T-helper 2 cell treated with Interferon-gamma antibody and Interleukin-4, amounts not matched to agents 100 ng/mL and 5 ng/mL, for 36 hours (primary cell): Measurements from ENCODE around the gene CCDC24. TPM values are rescaled to one million over a fixed set of nuclear protein-coding genes. Genes with fewer than 3 reads are reported as not detected.

Experiments
- intact Hi-C: fragments of 100-400 bp; cut with micrococcal nuclease; formaldehyde crosslinking; loops from one replicate; pipeline ENCODE4 v1.15.1; 2023
- total RNA-seq: library from RNA; stranded (reverse); gene quantifications from 2 replicates; pipeline ENCODE4 v1.2.3, GENCODE V29; 2022

CCDC24 gene
- total RNA-seq = 0.59 and 0.75 TPM in 2 replicates

DNA sequence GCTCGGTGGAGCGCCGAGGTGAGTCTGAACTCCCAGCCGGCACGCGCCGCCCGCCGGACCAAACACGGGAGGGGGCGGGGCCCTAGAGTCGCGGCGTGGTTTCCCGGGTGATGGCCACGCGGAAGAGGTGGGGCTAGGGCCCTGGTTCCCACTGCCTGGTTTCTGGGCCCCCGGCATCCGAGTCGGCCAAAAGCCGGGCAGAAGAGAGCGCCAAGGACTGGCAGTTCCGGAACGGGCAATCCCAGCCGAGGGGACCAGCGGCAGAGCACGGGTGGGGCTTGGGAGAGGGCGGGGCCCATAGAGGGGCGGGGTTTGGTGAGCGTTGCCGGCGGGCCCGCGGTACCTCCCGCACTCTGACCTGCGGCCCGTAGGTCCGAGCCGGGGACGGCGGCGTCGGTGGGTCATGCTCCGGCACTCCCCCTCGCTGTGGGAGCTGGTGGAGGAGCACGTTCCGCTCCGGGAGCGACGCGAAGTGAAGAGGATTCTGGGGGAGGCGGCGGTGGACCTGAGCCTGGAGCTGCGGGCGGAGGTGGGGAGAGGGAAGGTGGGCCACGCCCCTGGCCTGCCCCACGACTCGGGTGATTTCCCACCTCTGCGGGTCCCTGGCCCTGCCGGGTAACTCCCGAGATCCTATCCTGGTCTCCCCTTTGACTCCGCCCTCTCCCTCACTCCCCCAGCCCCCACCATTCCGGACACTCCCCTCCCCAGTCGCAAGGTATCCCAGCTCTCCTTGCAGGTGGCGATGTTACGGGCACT lies at the start of gene CCDC24:
CCDC24 (plus strand) TSS at position 124 of the 756 bp plus-strand sequence; CDS start at position 404, 280 bp downstream.
- intact Hi-C loops = loop anchor here (1.0 to 2.0 kb wide), 3 partner anchors 17 to 44 kb away; partner anchors contain the start of gene ATP6V0B

DNA sequence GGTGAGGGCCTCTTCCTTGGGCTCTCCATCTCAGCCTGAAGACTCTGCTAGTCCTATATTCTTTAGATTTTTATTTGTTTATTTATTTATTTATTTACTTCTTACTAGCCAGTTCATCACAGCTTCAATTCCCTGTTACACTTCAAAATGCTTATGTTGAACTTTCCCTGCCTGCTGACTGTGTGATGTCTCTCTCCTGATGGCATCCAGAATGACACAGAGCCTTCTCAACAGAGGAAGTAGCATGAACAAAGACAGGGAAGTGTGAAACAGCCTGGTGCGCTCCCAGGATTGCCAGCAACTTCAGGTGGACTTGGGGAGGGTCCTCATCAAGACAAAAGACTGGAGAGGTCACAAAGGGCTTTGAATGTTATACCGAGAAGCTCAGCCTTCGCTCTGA lies 49.0 kb upstream of the CCDC24 start:
- intact Hi-C loops = loop anchor here (10.0 kb wide), 2 partner anchors 92 to 288 kb away; partner anchors contain the start of genes KDM4A and SLC6A9

DNA sequence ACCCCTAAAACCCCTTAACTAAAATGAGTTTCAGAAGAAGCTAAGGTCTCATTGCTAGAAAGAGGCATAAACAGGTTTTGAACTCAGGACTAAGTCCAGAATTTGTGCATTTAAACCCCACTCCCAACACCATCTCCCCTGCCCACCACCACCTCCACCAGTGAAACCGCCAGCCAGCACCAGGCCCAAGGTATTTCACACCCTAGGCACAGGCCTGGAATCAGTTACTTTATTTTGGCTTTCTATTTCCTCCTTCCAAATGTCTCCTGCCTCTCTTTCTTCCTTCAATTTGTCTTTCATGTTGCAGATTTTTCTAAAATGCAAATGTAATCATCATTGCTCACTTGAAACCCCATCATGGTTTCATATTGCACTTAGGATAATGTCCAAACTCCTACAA lies 46.5 kb upstream of the CCDC24 start:
- intact Hi-C loops = loop anchor here (10.0 kb wide), 2 partner anchors 90 to 290 kb away; partner anchors contain the start of genes KDM4A and SLC6A9

DNA sequence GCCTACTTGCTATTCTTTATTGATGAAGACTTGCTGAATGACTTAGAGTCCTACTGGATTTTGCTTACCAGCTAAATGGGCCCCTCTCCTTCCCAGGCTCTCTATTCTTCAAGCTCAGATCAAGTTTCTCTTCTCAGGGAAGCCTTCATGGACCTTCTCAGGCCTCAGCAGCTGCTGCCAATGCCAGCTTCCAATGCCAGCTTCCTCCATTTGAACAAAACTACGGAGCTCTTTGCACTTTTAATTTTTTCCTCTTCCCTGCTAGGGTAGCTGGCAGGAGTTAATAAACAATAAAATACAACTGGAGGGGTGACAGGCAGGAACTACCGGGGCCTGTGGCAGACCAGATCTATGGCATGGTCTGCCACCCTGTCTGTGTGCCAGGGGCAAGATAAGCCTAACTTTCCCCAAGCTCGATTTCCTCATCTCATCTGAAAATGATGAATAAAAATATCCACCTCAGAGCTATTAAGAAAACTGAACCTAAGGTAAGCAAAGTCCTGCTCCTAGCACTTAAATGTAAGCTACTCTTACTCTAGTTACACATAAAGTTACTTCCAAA lies 45.6 kb upstream of the CCDC24 start:
- intact Hi-C loops = loop anchor here (1.0 to 10.0 kb wide), 6 partner anchors 24 to 729 kb away; partner anchors contain the start of genes ARMH1, ATP6V0B, KDM4A and SLC6A9

DNA sequence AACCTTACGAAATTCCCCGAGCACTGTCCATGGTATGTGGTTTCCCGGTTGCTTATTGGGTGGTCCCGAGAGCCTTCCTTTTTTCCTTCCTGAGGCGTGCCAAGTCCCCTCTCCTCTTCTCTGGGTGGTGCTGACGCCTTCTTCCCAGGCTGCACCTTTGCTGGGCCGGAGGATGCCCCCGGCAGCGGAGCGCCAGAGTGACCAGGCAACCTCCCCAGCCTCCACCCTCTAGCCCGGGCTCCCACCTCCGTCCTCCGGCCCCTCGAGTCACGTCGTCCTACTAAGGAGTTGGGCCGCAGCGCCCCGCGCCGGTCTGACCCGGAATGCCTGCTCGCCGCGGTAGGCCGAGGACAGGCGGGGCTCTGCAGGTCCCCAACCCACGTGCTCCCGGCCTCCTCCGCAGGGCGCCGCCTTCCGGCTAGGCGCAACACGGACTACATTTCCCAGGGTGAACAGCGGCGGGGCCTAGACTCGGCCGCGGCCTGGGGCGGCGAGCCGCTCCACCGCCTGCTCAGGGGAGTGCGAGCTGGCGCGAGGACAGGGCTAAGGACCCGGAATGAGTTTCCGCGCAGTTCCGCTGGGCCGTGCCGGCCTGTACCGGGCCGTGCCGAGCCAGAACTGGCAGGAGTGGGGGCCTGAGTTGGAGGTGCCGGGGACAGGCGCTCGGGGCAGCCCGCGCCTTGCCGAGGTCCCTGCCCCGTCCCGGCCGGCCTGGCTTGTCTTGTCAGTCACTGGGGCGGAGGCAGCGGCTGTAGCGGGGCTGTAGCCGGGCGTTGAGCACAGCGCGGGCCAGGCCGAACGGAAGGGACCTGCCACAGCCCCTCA lies 45.0 kb upstream of the CCDC24 start, which contains the start of gene IPO13:
IPO13 (plus strand) TSS at position 715 of the 825 bp plus-strand sequence. CDS start 651 bp downstream, outside the sequence.
- intact Hi-C loops = loop anchor here (1.0 to 10.0 kb wide), 7 partner anchors 23 to 728 kb away; partner anchors contain the start of genes ARMH1, ATP6V0B, CCDC24 and KDM4A

DNA sequence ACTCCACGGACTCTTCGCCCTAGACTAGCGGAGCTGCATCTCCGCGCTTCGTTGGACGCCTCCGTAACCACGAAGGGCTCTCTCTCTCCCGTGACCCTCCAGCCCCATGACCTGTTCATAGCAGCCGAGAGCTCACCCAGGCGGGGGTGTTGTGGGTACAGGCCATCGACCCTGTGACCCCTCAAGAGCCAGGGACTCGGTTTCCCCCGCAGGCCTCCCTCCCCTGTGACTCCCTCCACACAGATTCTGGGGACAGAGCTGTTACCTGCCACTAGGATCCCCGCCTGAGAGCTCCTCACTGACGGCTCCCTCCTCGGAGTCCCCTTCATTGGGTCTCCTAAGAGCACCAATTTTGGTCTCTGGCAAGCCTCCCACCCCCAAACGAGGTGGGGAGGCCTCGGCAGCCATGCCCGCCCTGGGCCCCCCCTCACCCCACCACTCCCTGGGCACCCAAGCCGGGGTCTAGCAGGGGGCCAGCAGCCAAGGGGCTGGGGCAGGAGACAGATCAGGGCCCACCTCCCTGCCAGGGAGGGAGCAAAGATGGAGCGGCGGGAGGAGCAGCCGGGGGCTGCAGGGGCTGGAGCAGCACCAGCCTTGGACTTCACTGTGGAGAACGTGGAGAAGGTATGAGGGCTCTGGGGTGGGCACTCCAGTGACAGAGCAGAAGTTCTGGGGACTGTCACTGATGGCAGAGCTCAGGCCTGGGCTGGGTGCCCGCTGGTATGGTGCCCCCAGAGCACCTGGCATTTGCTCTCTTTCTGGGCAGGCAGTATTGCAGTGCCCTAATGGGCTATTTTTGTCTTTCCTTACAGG lies 44.1 kb upstream of the CCDC24 start:
- intact Hi-C loops = loop anchor here (1.0 to 10.0 kb wide), 3 partner anchors 44 to 292 kb away; partner anchors contain the start of genes CCDC24, KDM4A and SLC6A9

DNA sequence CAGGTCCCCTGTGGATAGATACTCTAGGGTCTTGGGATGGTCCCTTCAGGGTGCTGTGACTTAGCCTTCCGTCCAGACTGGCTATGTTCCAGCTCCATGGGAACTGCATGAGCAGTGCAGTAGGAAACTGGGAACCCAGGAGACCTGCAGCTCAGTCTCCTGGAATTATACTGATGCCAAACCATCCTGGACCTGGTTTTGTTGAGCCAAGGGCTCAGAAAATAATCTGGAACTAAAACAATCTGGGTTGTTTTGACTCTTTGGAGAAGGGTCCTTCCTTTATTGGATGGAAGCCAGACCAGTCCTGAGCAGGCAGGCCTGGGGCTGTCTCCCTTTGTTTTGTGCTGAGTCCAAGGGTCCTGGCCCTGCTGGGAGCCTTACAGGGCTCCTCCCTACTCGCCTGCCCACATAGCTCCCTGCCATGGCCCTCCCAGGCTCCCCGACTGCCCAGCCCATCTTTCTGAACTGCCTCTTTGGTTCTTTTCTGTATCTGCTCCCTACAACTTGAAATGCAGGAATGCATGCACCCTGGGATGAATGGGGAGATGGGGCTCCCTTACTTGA lies 43.4 kb upstream of the CCDC24 start:
- intact Hi-C loops = loop anchor here (1.0 to 10.0 kb wide), 3 partner anchors 43 to 293 kb away; partner anchors contain the start of genes CCDC24, KDM4A and SLC6A9

DNA sequence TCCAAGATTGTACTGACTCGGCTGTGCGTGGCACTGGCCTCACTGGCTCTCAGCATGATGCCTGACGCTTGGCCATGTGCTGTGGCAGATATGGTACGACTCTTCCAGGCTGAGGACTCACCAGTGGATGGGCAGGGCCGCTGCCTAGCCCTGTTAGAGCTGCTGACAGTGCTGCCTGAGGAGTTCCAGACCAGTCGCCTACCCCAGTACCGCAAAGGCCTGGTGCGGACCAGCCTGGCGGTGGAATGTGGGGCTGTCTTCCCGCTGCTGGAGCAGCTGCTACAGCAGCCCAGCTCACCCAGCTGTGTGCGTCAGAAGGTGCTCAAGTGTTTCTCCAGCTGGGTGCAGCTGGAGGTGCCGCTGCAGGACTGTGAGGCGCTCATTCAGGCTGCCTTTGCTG lies 41.7 kb upstream of the CCDC24 start:
- intact Hi-C loops = loop anchor here (10.0 kb wide), 2 partner anchors 85 to 295 kb away; partner anchors contain the start of genes KDM4A and SLC6A9

DNA sequence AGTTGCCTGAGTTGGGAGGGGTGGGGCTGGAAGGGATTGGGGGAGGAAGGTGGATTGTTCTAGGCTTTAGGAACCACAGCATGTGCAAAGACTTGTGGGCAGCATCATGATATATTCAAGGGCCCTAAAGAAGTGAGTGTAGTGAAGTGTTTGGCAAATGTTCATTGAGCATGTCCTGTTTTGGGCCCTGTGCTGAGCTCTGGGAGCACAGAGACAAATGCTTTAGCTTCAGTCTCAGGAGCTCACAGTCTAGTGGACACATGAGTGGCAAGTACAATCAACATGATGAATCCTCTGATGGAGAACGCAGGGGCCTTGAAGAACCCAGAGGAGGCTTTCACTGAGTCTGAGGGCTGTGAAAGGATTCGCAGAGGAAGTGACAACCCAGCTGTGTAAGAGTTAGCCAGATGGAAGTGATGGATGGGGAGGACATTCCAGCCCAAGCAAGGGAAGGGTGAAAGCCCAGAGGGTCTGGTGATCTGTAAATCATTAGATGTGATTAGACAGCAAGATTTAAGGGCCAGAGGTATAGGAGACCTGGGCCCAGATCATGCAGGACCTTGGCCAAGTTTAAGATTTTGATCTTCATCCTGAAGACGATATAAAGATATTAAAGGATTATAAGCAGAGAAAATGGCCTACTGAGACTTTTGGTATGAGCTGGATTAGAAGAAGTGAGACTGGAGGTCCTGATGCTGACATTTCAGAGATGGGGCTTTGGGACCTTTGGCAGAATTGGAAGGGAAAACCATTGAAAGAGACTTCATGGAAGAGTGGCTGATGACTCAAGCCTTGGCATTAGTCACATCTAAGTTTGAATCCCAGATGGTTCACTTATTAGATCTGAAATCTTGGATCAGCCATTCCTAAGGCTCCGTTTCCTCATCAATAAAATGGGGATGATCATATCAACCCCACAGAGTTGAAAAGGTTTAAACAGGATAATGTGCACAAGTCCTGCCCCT lies 40.1 kb upstream of the CCDC24 start:
- intact Hi-C loops = no loop called here

DNA sequence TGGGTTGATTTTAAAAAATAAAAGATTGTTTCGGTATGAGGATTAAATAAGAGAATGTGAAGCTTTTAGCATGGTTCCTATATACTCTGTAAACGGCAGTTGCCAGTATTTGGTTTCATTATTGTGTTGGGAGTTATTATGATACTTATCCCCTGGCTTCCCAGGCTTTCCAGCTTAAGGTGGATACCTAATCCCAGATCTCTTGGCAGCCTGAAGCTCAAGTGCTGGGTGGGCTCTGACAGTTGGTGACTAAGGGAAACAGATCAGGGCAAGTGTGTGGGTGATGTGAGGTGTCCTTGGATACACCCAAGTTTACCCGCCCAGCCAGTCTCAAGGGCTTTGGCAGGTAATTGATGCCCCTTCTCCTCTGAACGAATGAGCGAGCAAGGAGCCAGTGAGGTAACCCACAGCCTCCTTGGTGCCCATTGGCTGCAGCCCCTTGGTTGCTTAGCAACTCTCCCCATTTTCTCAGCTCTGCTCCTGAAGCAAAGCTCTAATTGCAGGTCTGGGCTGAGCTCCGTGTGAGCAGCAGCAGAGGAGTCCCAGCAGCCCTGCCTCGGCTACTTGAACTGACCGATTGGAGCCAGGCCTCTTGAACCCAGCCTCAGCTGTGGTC lies 38.6 kb upstream of the CCDC24 start:
- intact Hi-C loops = no loop called here

DNA sequence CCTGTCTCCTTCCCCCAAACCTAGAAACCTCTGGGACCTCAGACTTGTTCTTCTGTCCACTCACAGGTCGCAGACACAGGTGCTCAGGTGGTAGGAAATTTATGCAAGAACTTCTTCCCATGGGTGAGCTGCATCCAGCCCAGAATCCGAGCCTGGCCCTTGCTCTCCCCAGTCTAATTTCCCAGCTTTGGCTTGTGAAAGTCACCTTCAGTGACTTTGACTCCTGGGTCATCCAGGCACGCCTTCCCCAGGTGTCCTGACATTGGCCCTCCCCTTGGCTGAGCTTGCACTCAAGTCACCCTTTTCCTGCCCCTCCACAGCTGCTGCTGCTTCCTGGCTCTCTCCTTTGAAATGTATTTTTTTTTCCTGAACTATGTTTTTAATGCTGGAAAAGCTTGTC lies 38.0 kb upstream of the CCDC24 start:
- intact Hi-C loops = no loop called here

DNA sequence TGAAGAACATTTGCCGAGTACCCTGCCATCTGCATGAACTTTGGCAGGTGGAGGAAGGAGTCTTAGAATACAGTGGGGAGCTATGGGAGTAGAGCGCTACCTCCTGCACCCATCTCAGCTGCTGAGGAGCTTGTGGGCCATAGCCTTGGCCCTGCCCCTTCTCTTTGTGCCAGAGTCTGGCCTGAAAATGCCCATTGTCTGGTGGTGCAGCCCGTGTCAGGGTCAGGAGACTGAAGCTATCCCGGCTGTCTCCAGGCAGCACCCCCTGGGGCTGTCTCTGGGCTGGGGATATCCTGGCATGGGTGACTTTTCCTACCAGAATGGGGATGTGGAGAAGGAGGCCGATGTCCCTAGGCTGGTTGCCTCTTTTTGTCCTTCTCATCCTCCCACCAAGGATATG lies 37.4 kb upstream of the CCDC24 start:
- intact Hi-C loops = no loop called here

DNA sequence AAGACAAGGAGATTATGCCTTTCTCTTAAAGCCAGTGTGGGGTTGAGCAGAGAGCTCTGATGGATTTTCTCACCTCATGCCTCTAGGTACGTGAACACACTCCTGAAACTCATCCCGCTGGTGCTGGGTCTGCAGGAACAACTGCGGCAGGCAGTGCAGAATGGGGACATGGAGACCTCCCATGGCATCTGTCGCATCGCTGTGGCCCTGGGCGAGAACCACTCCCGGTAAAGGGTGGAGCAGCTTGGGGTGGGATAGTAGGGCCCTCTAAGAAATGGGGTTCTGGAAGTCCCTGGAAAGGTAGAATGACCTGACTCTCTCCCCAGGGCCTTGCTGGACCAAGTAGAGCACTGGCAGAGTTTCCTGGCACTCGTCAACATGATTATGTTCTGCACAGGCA lies 35.2 kb upstream of the CCDC24 start:
- intact Hi-C loops = no loop called here

DNA sequence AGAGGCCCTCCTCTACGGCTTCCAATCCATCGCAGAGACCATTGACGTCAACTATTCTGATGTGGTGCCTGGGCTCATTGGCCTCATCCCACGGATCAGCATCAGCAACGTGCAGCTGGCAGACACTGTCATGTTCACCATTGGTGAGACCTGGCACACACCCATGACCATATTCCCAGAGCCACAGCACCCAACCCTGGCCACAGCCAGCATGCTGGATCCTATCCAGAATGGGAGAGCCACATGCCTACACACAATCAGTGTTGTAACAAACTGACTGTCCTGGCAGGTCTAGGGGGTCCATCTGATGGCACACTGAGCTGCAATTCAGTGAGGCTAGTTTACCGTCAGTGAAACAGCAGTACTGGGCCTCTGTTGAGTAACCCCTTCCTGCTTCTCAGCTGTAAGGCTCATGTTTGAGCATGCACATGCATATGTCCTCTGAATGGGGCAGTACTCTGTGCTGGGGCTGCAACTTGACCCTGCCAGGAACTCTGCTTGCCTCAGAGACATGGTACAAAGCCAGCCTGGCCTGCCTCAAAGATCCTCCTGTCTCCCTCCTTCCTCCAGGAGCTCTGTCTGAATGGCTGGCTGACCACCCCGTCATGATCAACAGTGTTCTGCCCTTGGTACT lies 33.9 kb upstream of the CCDC24 start:
- intact Hi-C loops = no loop called here

DNA sequence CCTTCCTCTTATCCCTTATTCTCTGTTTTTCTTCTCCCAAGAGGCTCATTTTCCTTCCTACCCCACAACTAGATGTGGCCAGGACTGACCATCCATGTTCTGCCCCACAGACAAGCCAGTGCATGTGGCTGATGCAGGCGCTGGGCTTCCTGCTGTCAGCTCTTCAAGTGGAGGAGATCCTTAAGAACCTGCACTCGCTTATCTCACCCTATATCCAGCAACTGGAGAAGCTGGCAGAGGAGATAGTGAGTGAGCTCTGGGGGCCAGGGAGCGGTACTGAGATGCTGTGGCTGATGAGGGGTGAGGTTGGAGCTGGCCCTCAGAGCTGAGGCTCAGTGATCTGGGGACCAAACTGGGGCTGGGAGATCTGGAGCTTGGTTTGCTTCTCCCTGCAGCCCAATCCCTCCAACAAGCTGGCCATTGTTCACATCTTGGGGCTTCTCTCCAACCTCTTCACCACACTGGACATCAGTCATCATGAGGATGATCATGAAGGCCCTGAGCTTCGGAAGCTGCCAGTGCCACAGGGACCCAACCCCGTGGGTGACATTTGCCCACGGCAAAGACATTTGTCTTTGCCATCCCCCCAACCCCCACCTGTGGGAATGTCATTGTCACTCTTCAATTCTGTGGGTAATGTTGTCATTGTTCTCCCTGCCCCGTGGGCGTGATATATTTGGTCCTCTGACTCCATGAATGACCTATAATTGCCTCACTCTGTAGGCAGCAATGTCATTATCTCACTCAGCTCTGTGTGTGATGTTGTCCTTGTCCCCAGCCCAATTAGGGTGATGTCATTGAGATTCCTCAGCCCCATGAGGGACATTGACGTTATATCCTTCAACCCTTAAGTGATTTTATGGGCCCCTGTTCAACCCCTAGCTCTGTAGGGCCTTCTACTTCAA lies 32.8 kb upstream of the CCDC24 start:
- intact Hi-C loops = no loop called here

DNA sequence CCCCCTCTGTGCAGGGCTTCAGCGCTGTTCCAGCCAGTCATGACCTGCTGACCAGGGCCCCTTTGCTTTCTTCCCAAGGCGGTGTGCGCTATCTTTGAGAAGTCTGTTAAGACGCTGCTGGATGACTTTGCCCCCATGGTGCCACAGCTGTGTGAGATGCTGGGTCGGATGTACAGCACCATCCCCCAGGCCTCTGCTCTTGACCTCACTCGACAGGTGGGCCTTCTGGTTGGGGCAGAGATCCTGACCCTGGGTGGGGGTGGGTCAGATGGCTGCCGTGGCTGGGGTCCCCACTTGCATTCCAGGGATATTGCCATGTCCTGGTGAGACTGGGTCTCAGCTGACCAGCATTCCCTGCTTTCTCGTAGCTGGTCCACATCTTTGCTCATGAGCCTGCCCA lies 30.6 kb upstream of the CCDC24 start:
- intact Hi-C loops = no loop called here

DNA sequence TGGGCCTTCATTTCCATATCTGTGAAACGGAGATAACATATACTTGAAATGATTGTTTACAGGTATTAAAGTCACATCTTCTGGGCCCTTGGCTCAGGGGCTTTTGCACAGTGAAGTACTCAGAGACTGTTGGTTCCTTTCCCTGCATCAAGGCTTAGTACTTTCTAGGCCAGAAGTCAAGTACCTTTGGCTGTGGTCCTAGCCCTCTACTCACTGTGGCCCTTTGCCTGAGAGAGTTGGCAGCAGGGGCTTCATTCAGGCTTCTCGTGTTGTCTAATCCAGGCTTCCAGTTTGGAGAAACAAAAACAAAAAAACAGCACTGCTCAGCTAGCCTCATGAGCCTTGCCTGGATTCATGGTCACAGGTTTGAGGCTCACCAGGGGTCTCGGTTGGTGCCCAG lies 29.7 kb upstream of the CCDC24 start:
- intact Hi-C loops = no loop called here
